Muscle layer of colon (tissue), 2 donors: ENCODE measurements around the gene ASB10.

Experiments
- H3K27ac ChIP-seq: one replicate; pipeline ENCODE4 v1.7.0; 2013; ENCODE audit warnings: low read depth, mild to moderate bottlenecking, low read length, moderate library complexity
- H3K27me3 ChIP-seq, 2 donors: one replicate each; pipeline ENCODE4 v1.7.0; 2013; ENCODE audit warnings: low read length in 2 of 2, mild to moderate bottlenecking in 2 of 2; ENCODE audit not compliant: insufficient read depth in 2 of 2, control insufficient read depth in 1 of 2
- H3K36me3 ChIP-seq: one replicate; pipeline ENCODE4 v1.7.0; 2013; ENCODE audit warnings: mild to moderate bottlenecking, low read length; ENCODE audit not compliant: insufficient read depth
- H3K4me1 ChIP-seq: one replicate; pipeline ENCODE4 v1.7.0; 2013; ENCODE audit warnings: mild to moderate bottlenecking, low read length; ENCODE audit not compliant: insufficient read depth
- H3K4me3 ChIP-seq, 2 donors: one replicate each; pipeline ENCODE4 v1.7.0; 2013; ENCODE audit warnings: low read length in 2 of 2, low read depth in 1 of 2, mild to moderate bottlenecking in 1 of 2, moderate library complexity in 1 of 2
- H3K9ac ChIP-seq: one replicate; pipeline ENCODE4 v1.7.0; 2013; ENCODE audit warnings: low read length
- H3K9me3 ChIP-seq: one replicate; pipeline ENCODE4 v1.7.0; 2013; ENCODE audit warnings: mild to moderate bottlenecking, low read length
- donor health status: abdominal sarcoma.
- donor health status: Adenocarcinoma of cecum.

ASB10 gene

GRCh38 chr7:151226875-151227782 is 40.1 kb upstream of the ASB10 start, which contains the start of gene ABCF2:
ABCF2 (minus strand) TSS chr7:151227205; CDS start chr7:151226458, 747 bp downstream.
- peaks cover 29% of the 10 kb centered on the region for H3K36me3 ChIP-seq

GRCh38 chr7:151226560-151226874 is 39.5 kb upstream of the ASB10 start:
- Histone ChIP-seq H3K27ac (peak overlapping the region; percentile 88), H3K9ac (peak overlapping the region; percentile 65), H3K36me3 (peaks cover 29% of the 10 kb centered on the region), H3K27me3 (no peaks in the 10 kb centered on the region), H3K9me3 (no peaks in the 10 kb centered on the region), H3K4me3 (peak overlapping the region; percentile 85 to 92), H3K4me1 (peaks cover 22% of the 10 kb centered on the region)

More at GRCh38 chr7:151226875-151227782, 40.1 kb upstream of the ASB10 start, which contains the start of gene ABCF2:
- Histone ChIP-seq H3K27ac (peak within 1 kb of the TSS; percentile 88), H3K9ac (peak within 1 kb of the TSS; percentile 65), H3K4me1 (peaks cover 28% of the 10 kb centered on the region), H3K9me3 (no peaks in the 10 kb centered on the region), H3K4me3 (peak within 1 kb of the TSS; percentile 85 to 92), H3K27me3 (no peaks in the 10 kb centered on the region)

GRCh38 chr7:151225948-151226510 is 39.0 kb upstream of the ASB10 start:
- Histone ChIP-seq H3K9me3 (no peaks in the 10 kb centered on the region), H3K4me1 (peaks cover 21% of the 10 kb centered on the region), H3K9ac (peak overlapping the region; percentile 65), H3K36me3 (peaks cover 29% of the 10 kb centered on the region), H3K27me3 (no peaks in the 10 kb centered on the region), H3K4me3 (peak overlapping the region; percentile 85 to 92), H3K27ac (no peak overlapping the region)

- Histone ChIP-seq H3K9me3 (no peaks in the 10 kb centered on the region), H3K27ac (no peak overlapping the region), H3K4me1 (peaks cover 21% of the 10 kb centered on the region), H3K36me3 (peaks cover 50% of the 10 kb centered on the region), H3K9ac (no peak overlapping the region), H3K27me3 (no peaks in the 10 kb centered on the region), H3K4me3 (no peak overlapping the region)
Measured at GRCh38 chr7:151223728-151224127, 36.7 kb upstream of the ASB10 start.

- Histone ChIP-seq H3K4me3 (no peak overlapping the region), H3K27me3 (no peaks in the 10 kb centered on the region), H3K36me3 (peaks cover 85% of the 10 kb centered on the region), H3K9me3 (no peaks in the 10 kb centered on the region), H3K4me1 (no peaks in the 10 kb centered on the region), H3K9ac (no peak overlapping the region), H3K27ac (no peak overlapping the region)
Measured at GRCh38 chr7:151218170-151218569, 31.1 kb upstream of the ASB10 start.

GRCh38 chr7:151215396-151215795 is 28.3 kb upstream of the ASB10 start:
- Histone ChIP-seq H3K36me3 (peaks cover 77% of the 10 kb centered on the region), H3K9ac (no peak overlapping the region), H3K9me3 (no peaks in the 10 kb centered on the region), H3K4me3 (no peak overlapping the region), H3K27ac (no peak overlapping the region), H3K27me3 (no peaks in the 10 kb centered on the region), H3K4me1 (no peaks in the 10 kb centered on the region)

GRCh38 chr7:151213826-151214225 is 26.8 kb upstream of the ASB10 start:
- H3K9me3 ChIP-seq = no peaks in the 10 kb centered on the region
- H3K27me3 ChIP-seq = no peaks in the 10 kb centered on the region
- peaks cover 64% of the 10 kb centered on the region for H3K36me3 ChIP-seq
- no peak overlapping the region for H3K27ac ChIP-seq
- no peak overlapping the region for H3K4me3 ChIP-seq
- no peaks in the 10 kb centered on the region for H3K4me1 ChIP-seq
- no peak overlapping the region for H3K9ac ChIP-seq

GRCh38 chr7:151212626-151213025 is 25.6 kb upstream of the ASB10 start:
- Histone ChIP-seq H3K4me3 (no peak overlapping the region), H3K36me3 (peaks cover 52% of the 10 kb centered on the region), H3K27ac (no peak overlapping the region), H3K27me3 (no peaks in the 10 kb centered on the region), H3K4me1 (no peaks in the 10 kb centered on the region), H3K9ac (no peak overlapping the region), H3K9me3 (no peaks in the 10 kb centered on the region)

- Histone ChIP-seq H3K27me3 (no peaks in the 10 kb centered on the region), H3K9me3 (no peaks in the 10 kb centered on the region), H3K4me3 (no peak overlapping the region), H3K27ac (no peak overlapping the region), H3K4me1 (no peaks in the 10 kb centered on the region), H3K36me3 (peaks cover 39% of the 10 kb centered on the region), H3K9ac (no peak overlapping the region)
Measured at GRCh38 chr7:151211155-151211772, 24.2 kb upstream of the ASB10 start.

- H3K4me1 ChIP-seq = no peaks in the 10 kb centered on the region
- H3K27ac ChIP-seq = no peak within 1 kb of the TSS
- peaks cover 0 to 3% of the 10 kb centered on the region in 2 donors for H3K27me3 ChIP-seq
- no peaks in the 10 kb centered on the region for H3K9me3 ChIP-seq
- H3K36me3 ChIP-seq = peaks cover 29% of the 10 kb centered on the region
- H3K4me3 ChIP-seq = no peak within 1 kb of the TSS
- no peak within 1 kb of the TSS for H3K9ac ChIP-seq
Measured at GRCh38 chr7:151210087-151210854, 23.2 kb upstream of the ASB10 start, which contains the start of gene H2BK1. H2BK1 (minus strand) TSS chr7:151210488; CDS start chr7:151210318, 170 bp downstream.

- H3K27ac ChIP-seq = no peak overlapping the region
- H3K36me3 ChIP-seq = peaks cover 22% of the 10 kb centered on the region
- peaks cover 0 to 10% of the 10 kb centered on the region in 2 donors for H3K27me3 ChIP-seq
- H3K9me3 ChIP-seq = no peaks in the 10 kb centered on the region
- no peak overlapping the region for H3K4me3 ChIP-seq
- no peaks in the 10 kb centered on the region for H3K4me1 ChIP-seq
- H3K9ac ChIP-seq = no peak overlapping the region
Measured at GRCh38 chr7:151209588-151209987, 22.5 kb upstream of the ASB10 start.
